GM06990 (cell line): ENCODE measurements around the gene GJD3.

Source experiments
- DNase-seq: peaks from one replicate; pipeline ENCODE4 v3.0.0-alpha.2; 2011; ENCODE audit not compliant: insufficient read length; ENCODE audit errors: extremely low read depth
- H3K27me3 ChIP-seq: replicated peaks from 2 replicates; pipeline ENCODE4 v1.6.0; 2011; ENCODE audit warnings: low read length; ENCODE audit not compliant: control insufficient read depth, insufficient read depth
- H3K36me3 ChIP-seq: 2 replicates; pipeline ENCODE4 v1.5.1; 2011; ENCODE audit warnings: low read length; ENCODE audit not compliant: control insufficient read depth, insufficient read depth
- H3K4me3 ChIP-seq: replicated peaks from 2 replicates; pipeline ENCODE4 v1.5.1; 2011; ENCODE audit warnings: low read depth, mild to moderate bottlenecking, control low read depth, low read length
- TF ChIP-seq, protein P1 (sequence below): IDR thresholded peaks from 2 replicates; pipeline ENCODE4 v1.5.1; 2011; ENCODE audit warnings: low read length, control low read depth, mild to moderate bottlenecking, inconsistent platforms; ENCODE audit not compliant: insufficient read depth, poor library complexity, severe bottlenecking

GJD3 gene

DNA sequence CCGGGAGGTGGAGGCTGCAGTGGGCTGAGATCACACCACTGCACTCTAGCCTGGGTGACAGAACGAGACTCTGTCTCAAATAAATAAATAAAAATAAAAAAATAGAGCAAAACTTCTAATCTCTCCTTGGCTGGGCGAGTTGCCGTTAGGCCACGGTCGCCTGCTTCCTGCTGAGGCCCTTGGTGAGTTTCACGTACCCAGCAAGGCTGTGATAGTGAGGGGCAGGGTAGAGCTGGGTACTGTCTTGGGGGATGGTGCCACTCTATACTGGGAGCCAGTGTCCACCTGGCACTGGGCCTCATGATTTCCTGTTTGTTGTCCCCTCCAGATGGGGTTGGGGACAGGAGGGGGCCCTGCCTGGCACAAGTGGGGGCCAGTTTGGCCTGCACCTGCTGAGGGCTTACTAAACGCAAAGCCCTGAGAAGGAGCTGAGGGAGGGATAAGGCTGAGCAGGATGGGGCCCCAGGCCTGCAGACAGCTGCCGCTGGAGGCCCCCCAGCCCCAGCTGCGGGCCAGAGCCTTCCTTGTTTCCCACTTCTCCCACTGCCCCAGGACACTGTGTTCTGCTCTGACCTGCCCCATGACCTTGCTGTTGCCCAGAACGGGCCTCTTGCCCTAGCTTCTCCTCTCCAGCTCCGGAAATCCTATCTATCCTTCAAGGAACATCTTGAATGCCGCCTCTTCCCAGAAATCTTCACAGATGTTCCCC, 25.4 kb downstream of the GJD3 start:
- Histone ChIP-seq H3K4me3 (no peak overlapping the region), H3K36me3 (peaks cover 2% of the 10 kb centered on the region), H3K27me3 (no peaks in the 10 kb centered on the region)
- TF ChIP-seq, protein P1, sequence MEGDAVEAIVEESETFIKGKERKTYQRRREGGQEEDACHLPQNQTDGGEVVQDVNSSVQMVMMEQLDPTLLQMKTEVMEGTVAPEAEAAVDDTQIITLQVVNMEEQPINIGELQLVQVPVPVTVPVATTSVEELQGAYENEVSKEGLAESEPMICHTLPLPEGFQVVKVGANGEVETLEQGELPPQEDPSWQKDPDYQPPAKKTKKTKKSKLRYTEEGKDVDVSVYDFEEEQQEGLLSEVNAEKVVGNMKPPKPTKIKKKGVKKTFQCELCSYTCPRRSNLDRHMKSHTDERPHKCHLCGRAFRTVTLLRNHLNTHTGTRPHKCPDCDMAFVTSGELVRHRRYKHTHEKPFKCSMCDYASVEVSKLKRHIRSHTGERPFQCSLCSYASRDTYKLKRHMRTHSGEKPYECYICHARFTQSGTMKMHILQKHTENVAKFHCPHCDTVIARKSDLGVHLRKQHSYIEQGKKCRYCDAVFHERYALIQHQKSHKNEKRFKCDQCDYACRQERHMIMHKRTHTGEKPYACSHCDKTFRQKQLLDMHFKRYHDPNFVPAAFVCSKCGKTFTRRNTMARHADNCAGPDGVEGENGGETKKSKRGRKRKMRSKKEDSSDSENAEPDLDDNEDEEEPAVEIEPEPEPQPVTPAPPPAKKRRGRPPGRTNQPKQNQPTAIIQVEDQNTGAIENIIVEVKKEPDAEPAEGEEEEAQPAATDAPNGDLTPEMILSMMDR, result no peak
- DNase-seq, result no peak

DNA sequence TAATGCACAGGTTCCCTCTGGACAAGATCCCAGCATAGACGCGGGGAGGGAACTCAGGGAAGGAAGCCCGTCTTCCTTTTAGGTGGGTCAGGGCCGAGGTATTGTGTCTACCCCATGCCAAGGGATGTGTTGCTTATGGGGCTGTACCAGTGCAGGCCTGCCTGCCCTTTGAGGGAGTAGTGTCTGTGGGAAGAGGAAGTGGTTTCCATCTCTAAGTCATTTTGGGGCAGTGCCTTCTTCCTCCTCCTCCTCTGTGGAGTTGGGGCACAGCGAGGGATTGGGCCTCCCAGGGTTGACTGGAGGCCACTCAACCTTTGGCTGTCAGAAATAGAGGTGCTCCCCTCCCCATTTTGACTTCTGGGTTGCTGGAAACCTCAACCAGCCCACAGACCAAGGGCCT, 26.5 kb downstream of the GJD3 start:
- Histone ChIP-seq H3K27me3 (no peaks in the 10 kb centered on the region), H3K4me3 (no peak overlapping the region), H3K36me3 (peaks cover 2% of the 10 kb centered on the region)
- TF ChIP-seq, protein P1, result no peak
- DNase-seq, result no peak

DNA sequence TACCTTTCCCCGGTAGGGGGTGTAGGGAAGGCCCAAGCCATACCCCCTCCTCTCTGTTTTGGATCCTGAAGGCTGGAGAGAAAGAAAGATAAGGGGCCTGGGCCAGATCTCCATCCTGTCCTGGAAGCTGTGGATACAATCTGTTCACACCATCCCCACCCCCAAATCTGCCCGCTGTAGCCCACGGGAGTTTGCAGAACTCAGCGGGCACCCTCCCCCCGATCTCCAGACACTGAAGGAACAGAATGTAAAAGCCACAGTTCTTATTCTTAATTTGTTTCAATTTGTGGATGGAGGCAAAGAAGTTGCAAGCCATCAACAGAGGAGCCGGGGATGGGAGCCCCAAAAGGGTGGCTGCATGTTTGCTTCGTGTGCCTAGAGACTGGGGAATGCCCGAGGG, 27.2 kb downstream of the GJD3 start:
- H3K36me3 ChIP-seq, result peaks cover 4% of the 10 kb centered on the region
- TF ChIP-seq, protein P1, result no peak
- H3K27me3 ChIP-seq, result no peaks in the 10 kb centered on the region
- DNase-seq, result no peak
- H3K4me3 ChIP-seq, result no peak overlapping the region

DNA sequence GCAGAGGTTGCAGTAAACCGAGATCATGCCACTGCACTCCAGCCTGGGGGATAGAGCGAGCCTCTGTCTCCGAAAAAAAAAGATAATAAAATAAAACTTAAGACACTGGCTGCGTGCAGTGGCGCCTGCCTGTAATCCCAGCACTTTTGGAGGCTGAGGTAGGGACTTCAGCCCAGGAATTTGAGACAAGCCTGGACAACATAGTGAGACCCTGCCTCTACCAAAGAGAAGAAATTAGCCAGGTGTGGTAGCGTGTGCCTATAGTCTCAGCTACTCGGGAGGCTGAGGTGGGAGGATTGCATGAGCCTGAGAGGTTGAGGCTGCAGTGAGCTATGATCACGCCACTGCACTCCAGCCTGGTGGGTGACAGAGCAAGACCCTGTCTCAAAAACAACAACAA, 28.9 kb downstream of the GJD3 start:
- Histone ChIP-seq H3K36me3 (peaks cover 17% of the 10 kb centered on the region), H3K27me3 (no peaks in the 10 kb centered on the region), H3K4me3 (no peak overlapping the region)
- DNase-seq, result no peak
- TF ChIP-seq, protein P1, result no peak

DNA sequence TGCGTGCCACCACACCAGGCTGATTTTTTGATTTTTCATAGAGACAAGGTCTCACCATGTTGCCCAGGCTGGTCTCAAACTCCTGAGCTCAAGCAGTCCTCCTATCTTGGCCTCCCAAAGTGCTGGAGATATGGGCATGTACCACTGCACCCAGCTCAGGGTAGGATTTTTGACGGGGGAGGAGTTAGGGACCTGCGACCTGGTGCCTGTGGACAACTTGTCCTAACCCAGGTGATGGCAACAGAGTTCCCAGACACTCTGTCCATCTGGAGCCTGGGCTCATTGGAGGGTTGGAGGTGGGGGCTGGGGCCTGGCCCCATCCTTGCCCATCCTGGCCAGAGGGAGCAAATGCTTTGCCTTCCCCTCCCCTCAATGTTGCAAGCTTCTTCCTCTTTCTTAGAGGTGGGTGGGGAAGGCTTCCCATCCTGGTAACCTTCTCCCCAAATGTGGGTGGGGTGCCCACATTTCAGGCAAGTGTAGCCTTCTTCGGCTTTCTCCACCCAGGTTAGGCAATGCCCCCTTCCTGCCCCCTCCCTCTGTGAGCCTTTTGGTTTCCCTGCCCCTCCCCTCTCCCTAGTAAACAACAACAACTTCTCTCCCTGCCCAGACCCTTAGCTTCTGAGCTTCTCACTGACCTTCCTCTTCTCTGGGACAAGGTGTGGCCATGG, 30.6 kb downstream of the GJD3 start:
- Histone ChIP-seq H3K27me3 (no peaks in the 10 kb centered on the region), H3K4me3 (no peak overlapping the region), H3K36me3 (peaks cover 17% of the 10 kb centered on the region)
- DNase-seq, result no peak
- TF ChIP-seq, protein P1, result no peak
